Measurements from ENCODE around the gene LRRTM1.

Gene LRRTM1

GRCh38 chr2:80303909-80304837 lies at the start of gene LRRTM1:
LRRTM1 (minus strand) TSS chr2:80304752; CDS start chr2:80303819, 933 bp downstream.
- peak in 1 of 2 donors; percentile 6 for DNase-seq (ENCODE audit: low read depth in 2 of 2)
- TF ChIP-seq CTCF (IDR thresholded peaks at IDR 0.05; ENCODE audit: low read depth, low read length): no peak
- H3K4me3 ChIP-seq (replicated peaks in 1 of 2; ENCODE audit: low read depth in 2 of 2, low read length in 2 of 2): peak within 1 kb of the TSS; percentile 7 to 25

GRCh38 chr2:80351231-80351630 lies 46.7 kb upstream of the LRRTM1 start:
- DNase-seq (ENCODE audit: low read depth in 2 of 2): no peak
- TF ChIP-seq CTCF (IDR thresholded peaks at IDR 0.05; ENCODE audit: low read depth, low read length): no peak
- no peak overlapping the region for H3K4me3 ChIP-seq (replicated peaks in 1 of 2; ENCODE audit: low read depth in 2 of 2, low read length in 2 of 2)

- no peak for DNase-seq (ENCODE audit: low read depth in 2 of 2)
- TF ChIP-seq CTCF (IDR thresholded peaks at IDR 0.05; ENCODE audit: low read depth, low read length): no peak
- no peak overlapping the region for H3K4me3 ChIP-seq (replicated peaks in 1 of 2; ENCODE audit: low read depth in 2 of 2, low read length in 2 of 2)
These were observed 44.4 kb upstream of the LRRTM1 start for GRCh38 chr2:80348953-80349352.

GRCh38 chr2:80348078-80348477 lies 43.5 kb upstream of the LRRTM1 start:
- DNase-seq (ENCODE audit: low read depth in 2 of 2): no peak
- no peak for TF ChIP-seq CTCF (IDR thresholded peaks at IDR 0.05; ENCODE audit: low read depth, low read length)
- H3K4me3 ChIP-seq (replicated peaks in 1 of 2; ENCODE audit: low read depth in 2 of 2, low read length in 2 of 2): no peak overlapping the region

- DNase-seq (ENCODE audit: low read depth in 2 of 2): no peak
- H3K4me3 ChIP-seq (replicated peaks in 1 of 2; ENCODE audit: low read depth in 2 of 2, low read length in 2 of 2): no peak overlapping the region
- no peak for TF ChIP-seq CTCF (IDR thresholded peaks at IDR 0.05; ENCODE audit: low read depth, low read length)
These were observed 35.5 kb upstream of the LRRTM1 start for GRCh38 chr2:80340022-80340421.

- no peak for TF ChIP-seq CTCF (IDR thresholded peaks at IDR 0.05; ENCODE audit: low read depth, low read length)
- no peak for DNase-seq (ENCODE audit: low read depth in 2 of 2)
- H3K4me3 ChIP-seq (replicated peaks in 1 of 2; ENCODE audit: low read depth in 2 of 2, low read length in 2 of 2): no peak overlapping the region
These were observed 34.2 kb upstream of the LRRTM1 start for GRCh38 chr2:80338794-80339193.
